ENCODE measurements around the gene M1AP. TPM values are rescaled to one million over a fixed set of nuclear protein-coding genes. Genes with fewer than 3 reads are reported as not detected.

Gene M1AP
- total RNA-seq, 1 donor from 2014 or later = 0.32 TPM

Other genes starting within 250 kb of the M1AP start
- gene C2orf81, start 226.7 kb downstream of the M1AP start, total RNA-seq = 1.1 TPM
- gene WDR54, start 226.6 kb downstream of the M1AP start, total RNA-seq = 4.6 TPM
- 11.3 TPM for gene RTKN, start 206.4 kb downstream of the M1AP start, total RNA-seq
- 30.6 TPM for gene INO80B, start 193.2 kb downstream of the M1AP start, total RNA-seq
- 45.5 TPM for gene WBP1, start 189.9 kb downstream of the M1AP start, total RNA-seq
- gene MOGS, start 182.9 kb downstream of the M1AP start, total RNA-seq = 45.6 TPM
- 102 TPM for gene MRPL53, start 175.7 kb downstream of the M1AP start, total RNA-seq
- gene CCDC142, start 165.3 kb downstream of the M1AP start, total RNA-seq = 9.1 TPM
- 16.8 TPM for gene TTC31, start 165.2 kb downstream of the M1AP start, total RNA-seq
- gene LBX2, start 148.7 kb downstream of the M1AP start, total RNA-seq = 2.6 TPM
- 22.1 TPM for gene PCGF1, start 140.6 kb downstream of the M1AP start, total RNA-seq
- gene TLX2, start 133.9 kb downstream of the M1AP start, total RNA-seq = not detected
- not detected for gene DQX1, start 122.1 kb downstream of the M1AP start, total RNA-seq
- gene AUP1, start 118.6 kb downstream of the M1AP start, total RNA-seq = 112 TPM
- 35.8 TPM for gene HTRA2, start 118.4 kb downstream of the M1AP start, total RNA-seq
- 8.2 TPM for gene LOXL3, start 94.4 kb downstream of the M1AP start, total RNA-seq
- gene DOK1, start 93.6 kb downstream of the M1AP start, total RNA-seq = 38.2 TPM
- gene SEMA4F, start 5.9 kb upstream of the M1AP start, total RNA-seq = 6.6 TPM
- gene HK2, start 185.8 kb upstream of the M1AP start, total RNA-seq = 46.2 TPM

All from mesenteric fat pad (tissue), 1 donor.